Coronary artery (tissue), 2 donors: ENCODE results near the gene SLC2A6.
A peak's percentile ranks its signal among the peaks of the same experiment; 100 is the strongest.

Experiments
- DNase-seq: peaks from one replicate; pipeline ENCODE4 v3.0.0-alpha.2; 2017; ENCODE audit warnings: low spot score
- H3K27ac ChIP-seq, 2 donors: fragments of 200-600 bp; sonication (generic); one replicate each; pipeline ENCODE4 v1.5.1; 2016 to 2019
- H3K4me3 ChIP-seq: fragments of 200-600 bp; sonication (generic); 2 replicates; pipeline ENCODE4 v1.5.1; 2016; ENCODE audit warnings: mild to moderate bottlenecking, moderate library complexity
- TF ChIP-seq, protein P1 (sequence below): fragments of 200-600 bp; sonication (generic); IDR thresholded peaks from one replicate; pipeline ENCODE4 v1.5.1; 2019; ENCODE audit warnings: antibody characterized with exemption

The SLC2A6 gene

DNA sequence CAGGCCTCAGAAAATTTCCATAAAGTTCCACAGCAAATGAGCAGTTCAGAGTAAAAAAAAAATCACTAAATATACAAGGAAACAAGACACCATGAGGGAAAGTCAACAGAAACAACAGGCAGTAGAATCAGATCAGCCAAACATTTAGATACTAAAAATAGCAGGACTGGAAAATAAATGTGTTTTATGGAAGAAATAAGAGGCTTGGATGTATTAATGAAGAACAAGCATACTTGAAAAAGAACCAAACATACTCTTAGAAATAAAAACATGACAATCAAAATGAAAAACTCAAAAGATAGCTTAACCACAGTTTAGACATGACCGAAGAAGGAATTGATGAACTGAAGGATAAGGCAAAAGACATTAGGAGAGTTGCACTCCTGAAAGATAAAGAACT, 23.2 kb upstream of the SLC2A6 start:
- no peak for DNase-seq
- TF ChIP-seq, protein P1, sequence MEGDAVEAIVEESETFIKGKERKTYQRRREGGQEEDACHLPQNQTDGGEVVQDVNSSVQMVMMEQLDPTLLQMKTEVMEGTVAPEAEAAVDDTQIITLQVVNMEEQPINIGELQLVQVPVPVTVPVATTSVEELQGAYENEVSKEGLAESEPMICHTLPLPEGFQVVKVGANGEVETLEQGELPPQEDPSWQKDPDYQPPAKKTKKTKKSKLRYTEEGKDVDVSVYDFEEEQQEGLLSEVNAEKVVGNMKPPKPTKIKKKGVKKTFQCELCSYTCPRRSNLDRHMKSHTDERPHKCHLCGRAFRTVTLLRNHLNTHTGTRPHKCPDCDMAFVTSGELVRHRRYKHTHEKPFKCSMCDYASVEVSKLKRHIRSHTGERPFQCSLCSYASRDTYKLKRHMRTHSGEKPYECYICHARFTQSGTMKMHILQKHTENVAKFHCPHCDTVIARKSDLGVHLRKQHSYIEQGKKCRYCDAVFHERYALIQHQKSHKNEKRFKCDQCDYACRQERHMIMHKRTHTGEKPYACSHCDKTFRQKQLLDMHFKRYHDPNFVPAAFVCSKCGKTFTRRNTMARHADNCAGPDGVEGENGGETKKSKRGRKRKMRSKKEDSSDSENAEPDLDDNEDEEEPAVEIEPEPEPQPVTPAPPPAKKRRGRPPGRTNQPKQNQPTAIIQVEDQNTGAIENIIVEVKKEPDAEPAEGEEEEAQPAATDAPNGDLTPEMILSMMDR, result no peak
- Histone ChIP-seq H3K27ac (no peak overlapping the region), H3K4me3 (no peak overlapping the region)

DNA sequence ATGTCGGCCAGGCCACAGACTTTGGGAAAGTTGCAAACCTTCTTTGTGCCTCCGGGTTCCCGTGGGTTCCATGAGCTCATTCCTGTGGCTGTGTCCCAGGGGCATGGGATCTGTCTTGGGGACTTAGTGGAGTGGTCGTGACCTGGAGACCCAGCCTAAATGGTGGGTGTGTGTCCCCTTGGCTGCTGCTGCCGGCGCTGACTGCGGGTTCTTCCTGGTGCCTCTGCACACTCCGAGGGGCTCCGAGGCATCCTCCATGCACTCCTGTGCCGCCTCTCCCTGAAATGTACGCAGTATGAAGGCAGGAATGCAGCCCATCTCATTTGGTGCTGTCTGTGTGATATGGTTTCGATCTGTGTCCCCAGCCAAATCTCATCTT, 21.0 kb upstream of the SLC2A6 start:
- no peak for DNase-seq
- Histone ChIP-seq H3K4me3 (no peak overlapping the region), H3K27ac (no peak overlapping the region)
- TF ChIP-seq, protein P1, result no peak

DNA sequence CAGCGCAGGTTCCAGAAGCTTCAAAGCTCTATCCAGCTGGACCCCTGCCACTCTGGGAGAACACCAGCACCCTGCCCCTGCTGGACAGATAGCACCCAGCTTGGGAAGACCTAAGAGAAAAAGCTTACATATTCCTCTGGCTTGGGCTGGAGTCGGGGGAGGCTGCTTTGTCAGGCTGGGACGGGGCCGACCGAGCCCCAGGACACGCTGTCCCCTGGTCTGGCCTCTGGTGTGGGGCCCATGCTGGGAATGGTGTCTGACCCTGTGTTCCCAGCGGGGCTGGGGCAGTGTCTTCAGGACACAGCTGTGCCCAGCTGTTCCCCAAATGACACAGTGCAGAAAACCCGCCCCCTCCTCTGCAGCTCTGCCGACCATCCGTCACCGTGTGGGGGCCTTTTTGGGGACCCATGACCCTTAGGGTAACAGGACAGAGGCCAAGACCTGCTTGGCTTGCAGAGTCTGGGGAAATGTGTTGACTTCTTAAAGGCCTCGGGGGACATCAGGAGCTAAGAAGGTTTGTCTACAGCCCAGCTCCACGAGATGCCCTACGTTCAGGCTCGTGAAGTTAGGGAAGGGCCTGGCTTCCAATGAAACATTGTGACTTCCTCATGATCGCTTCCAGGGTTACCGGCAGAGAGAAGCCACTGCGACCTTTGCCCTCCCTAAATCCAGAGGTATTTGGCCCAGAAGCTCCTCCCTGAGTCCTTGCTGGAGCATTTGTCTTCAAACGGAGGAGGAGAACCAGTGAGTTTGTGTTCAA, 20.4 kb upstream of the SLC2A6 start:
- no peak for DNase-seq
- TF ChIP-seq, protein P1, result no peak
- Histone ChIP-seq H3K27ac (no peak overlapping the region), H3K4me3 (no peak overlapping the region)

DNA sequence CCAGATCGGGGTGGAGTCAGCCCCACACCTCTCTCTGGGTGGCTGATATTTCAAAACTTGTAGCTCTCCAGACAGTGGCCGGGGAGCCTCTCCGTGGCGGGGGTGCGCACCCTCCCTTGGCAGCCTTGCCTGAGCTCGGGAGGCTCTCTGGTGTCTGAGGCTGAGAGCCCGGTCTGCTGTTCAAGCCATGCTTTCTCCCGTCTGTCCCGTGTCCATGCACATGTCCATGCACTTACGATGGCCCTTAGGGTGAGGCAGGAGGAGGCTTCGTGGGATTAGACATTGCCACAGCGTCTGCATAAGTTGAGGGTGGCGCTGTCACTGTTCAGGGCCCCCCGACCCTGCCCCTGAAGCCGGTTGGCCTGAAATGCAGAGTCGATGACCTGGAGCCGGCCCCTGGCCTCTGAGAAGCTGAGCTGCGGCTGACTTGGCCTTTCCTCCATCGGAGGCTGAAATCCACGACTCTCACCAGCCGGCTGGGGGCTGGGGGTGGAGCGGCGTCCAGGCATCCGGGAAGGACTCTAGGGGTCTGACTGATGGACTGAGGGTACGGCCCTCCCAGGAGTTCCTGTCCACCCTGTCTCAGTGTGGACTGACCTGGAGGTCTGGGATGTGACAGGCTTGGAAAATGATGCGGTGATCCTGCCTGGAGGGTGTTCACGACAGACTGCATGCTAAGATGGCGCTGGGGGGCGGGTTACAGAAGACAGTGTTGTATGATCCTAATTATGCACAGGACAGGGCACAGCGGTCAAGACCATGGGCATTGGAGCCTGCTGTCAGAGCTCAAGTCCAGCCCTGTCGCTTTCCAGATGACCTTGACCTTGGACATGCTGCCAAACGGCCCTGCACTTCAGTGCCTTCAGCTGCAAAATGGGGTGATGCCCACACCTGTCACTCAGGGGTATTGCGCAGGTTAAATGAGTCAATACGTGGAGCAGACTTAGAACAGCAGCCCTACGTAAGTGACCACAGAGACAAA, 18.3 kb upstream of the SLC2A6 start:
- Histone ChIP-seq H3K4me3 (no peak overlapping the region), H3K27ac (no peak overlapping the region)
- TF ChIP-seq, protein P1, result no peak
- DNase-seq, result no peak

DNA sequence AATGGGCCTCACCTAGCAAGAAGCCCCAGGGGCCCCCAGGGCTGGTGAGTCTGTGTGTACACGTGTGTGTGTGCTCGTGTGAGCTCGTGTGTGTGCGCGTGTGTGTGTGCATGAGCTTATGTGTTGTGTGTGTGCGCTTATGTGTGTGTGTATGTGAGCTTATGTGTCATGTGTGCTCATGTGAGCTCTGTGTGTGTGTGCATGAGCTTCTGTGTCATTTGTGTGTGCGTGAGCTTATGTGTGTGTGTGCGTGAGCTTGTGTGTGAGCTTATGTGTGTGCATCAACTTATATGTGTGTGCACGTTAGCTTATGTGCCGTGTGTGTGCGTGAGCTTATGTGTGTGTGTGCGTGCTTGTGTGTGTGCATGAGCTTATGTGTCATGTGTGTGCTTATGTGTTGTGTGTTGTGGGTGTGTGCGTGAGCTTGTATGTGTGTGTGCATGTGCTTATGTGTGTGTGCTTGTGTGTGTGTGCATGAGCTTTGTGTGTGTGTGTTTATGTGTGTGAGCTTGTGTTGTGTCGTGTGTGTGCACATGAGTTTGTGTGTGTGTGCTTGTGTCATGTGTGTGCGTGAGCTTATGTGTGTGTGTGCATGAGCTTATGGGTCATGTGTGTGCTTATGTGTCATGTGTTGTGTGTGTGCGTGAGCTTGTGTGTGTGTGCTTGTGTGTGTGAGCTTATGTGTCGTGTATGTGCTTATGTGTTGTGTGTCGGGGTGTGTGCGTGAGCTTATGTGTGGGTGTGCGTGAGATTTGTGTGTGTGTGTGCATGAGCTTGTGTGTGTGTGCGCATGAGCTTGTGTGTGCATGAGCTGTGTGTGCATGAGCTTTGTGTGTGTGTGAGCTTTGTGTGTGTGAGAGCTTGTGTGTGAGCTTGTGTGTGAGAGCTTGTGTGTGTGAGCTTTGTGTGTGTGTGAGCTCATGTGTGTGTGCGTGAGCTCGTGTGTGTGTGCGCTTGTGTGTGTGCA, 16.7 kb upstream of the SLC2A6 start:
- DNase-seq, result no peak
- H3K4me3 ChIP-seq, result no peak overlapping the region
- TF ChIP-seq, protein P1, result no peak

DNA sequence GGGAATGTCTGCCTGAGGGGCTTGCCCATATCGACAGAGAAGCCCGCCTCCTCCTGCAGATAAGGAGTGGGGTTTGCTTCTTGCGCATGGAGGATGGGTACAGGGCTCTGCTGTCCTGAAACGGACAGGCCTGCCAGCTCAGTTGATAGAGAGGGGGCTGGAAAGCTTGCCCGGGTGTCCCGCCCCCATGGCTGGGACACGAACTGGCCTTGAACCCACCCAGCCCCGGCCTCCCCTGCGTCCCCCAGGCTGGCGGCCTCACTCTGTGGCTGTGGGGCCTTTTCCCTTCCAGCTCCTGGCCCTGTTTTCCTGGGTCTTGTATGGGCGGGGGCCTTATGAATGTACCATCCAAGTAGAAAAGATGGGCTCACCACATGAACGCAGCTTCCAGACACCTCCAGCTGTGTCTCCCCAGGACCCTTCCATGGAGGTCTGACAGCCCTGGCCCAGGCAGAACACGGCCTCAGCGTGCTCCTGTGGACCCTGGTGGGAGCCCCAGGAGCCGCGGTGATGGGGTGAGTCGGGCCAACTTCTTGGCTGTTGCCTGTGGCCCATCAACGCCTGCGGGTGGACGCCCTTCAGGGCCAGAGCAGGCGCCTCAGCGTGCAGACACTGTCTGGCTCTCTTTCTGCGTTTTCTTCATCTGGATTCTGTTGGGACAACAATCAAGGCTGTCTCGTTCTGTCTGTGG, 15.9 kb upstream of the SLC2A6 start:
- peak overlapping the region in 1 of 2 donors; percentile 20 for H3K27ac ChIP-seq
- no peak for DNase-seq
- TF ChIP-seq, protein P1, result no peak
- no peak overlapping the region for H3K4me3 ChIP-seq

More for the DNA sequence above, 16.7 kb upstream of the SLC2A6 start:
- no peak overlapping the region for H3K27ac ChIP-seq
